LNCaP clone FGC (cell line): Measurements from ENCODE around the gene PLD3.
"Not testable (repeated sequence)": the region's sequence is repeated elsewhere in the genome, so short reads cannot be mapped to it uniquely, and the experiment has no call there.

Experiments
- DNase-seq: peaks from one replicate; pipeline ENCODE4 v3.0.0-alpha.2; 2011; ENCODE audit warnings: low read depth
- H3K4me3 ChIP-seq: 2 replicates; pipeline ENCODE4 v1.5.1; 2011; ENCODE audit warnings: mild to moderate bottlenecking, low read depth, low read length, control low read depth
- TF ChIP-seq, protein P1 (sequence below): IDR thresholded peaks from 2 replicates; pipeline ENCODE4 v1.5.1; 2012; ENCODE audit warnings: mild to moderate bottlenecking; ENCODE audit not compliant: control insufficient read depth, insufficient read depth; ENCODE audit errors: extremely low read depth

PLD3 gene

DNA sequence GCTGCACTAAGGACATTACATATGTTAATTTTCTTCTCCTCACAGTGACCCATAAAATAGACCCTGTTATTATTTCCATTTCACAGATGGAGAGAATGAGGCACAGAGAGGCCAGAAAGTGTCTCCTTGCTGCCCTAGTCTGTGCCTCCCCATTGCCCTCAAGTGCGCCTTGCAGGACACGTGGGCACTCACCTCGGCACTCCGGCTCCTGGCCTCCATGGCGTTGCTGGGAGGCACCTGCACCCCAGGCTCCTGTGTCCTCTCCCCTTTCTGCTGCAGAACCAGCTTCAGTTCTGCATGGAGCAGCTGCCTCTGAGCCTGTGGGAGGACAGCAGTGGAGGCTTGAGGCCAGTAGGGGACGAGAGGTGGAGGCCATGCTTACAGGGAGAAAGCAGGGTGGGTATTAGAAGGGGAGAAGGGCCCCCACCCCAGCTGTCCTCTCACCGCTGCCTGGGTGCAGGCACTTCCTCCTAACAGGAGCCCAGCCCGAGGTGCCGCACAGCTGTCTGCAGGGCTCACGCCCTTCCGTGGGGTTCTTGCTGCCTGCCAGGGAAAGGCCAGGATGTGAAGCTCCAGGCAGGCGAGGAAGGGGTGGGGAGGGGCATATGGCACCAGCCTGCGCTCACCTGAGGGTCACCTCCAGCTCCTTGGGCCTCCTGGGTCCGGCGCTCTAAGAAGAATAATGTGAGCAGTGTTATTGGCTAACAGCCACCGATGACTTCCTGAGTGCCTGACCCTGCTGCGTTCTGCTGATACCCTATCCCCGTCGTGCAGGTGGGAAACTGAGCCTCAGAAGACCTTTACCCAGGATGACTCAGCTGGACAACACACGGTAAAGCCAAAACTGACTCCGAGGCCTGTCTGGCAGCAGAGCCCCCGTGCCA, 59.5 kb downstream of the PLD3 start:
- TF ChIP-seq, protein P1, sequence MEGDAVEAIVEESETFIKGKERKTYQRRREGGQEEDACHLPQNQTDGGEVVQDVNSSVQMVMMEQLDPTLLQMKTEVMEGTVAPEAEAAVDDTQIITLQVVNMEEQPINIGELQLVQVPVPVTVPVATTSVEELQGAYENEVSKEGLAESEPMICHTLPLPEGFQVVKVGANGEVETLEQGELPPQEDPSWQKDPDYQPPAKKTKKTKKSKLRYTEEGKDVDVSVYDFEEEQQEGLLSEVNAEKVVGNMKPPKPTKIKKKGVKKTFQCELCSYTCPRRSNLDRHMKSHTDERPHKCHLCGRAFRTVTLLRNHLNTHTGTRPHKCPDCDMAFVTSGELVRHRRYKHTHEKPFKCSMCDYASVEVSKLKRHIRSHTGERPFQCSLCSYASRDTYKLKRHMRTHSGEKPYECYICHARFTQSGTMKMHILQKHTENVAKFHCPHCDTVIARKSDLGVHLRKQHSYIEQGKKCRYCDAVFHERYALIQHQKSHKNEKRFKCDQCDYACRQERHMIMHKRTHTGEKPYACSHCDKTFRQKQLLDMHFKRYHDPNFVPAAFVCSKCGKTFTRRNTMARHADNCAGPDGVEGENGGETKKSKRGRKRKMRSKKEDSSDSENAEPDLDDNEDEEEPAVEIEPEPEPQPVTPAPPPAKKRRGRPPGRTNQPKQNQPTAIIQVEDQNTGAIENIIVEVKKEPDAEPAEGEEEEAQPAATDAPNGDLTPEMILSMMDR = no peak
- DNase-seq = no peak
- H3K4me3 ChIP-seq = no peak overlapping the region

DNA sequence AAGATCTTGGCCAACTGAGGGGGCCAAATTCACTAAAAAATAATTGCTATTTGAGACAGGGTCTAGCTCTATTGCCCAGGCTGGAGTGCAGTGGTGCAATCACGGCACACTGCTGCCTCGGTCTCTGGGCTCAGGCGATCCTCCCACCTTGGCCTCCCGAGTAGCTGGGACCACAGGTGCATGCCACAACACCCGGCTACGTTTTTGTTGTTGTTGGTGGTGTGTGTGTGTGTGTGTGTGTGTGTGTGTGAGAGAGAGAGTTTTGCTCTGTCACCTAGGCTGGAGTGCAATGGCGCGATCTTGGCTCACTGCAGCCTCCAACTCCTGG, 60.1 kb downstream of the PLD3 start:
- H3K4me3 ChIP-seq, DNase-seq: not testable (repeated sequence)

DNA sequence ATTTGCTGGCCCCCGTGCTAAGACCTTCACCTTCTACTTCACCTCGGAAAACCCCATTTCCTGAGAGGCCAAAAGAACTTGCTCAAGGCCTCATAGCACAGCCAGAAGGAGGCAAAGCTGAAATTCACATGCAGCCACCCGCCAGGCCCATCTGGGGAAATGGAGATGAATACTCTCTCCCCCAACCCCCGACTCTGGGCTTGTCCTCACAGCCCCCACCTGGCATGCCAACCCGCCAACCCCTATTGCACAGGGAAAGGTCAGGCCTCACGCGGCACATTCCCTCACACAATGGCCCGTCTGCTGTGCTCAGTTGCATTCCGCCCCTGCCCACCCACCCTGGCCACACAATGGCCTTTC, 61.5 kb downstream of the PLD3 start:
- no peak for DNase-seq
- no peak overlapping the region for H3K4me3 ChIP-seq
- TF ChIP-seq, protein P1 = no peak

DNA sequence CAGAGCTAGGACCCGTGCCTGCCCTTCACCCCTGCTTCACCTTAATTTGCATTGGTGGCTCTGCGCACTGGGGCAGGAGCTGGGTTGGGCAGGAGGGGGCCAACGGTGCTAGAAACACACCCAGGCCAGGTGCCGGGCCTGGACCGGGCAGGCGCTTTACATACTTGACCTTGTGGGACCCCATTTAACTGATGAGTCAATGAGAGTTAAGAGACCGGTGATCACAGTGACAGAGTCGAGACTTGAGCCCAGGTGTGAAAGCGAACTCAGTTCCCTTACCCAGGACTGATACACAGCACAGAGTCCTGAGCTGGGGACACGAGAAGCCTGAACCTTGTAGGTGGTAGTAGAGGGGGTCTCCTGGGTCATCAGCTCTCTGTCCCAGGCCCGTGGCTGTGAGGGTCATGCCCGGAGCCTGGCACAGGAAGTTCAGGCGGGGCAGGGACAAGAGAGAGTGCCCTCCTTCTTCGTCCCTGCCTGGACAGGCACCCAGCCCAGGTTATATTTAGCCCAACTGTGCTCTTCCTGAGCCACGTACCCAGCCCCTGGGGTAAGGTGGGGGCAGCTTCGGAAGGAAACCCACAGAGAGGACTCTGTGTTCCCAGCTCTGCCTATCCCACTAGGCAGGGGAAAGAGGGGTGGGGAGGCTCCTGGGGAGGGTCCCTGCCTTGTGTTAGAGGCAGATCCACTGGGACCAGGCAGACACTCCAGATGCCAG, 62.8 kb downstream of the PLD3 start:
- TF ChIP-seq, protein P1 = no peak
- no peak overlapping the region for H3K4me3 ChIP-seq
- DNase-seq = no peak

DNA sequence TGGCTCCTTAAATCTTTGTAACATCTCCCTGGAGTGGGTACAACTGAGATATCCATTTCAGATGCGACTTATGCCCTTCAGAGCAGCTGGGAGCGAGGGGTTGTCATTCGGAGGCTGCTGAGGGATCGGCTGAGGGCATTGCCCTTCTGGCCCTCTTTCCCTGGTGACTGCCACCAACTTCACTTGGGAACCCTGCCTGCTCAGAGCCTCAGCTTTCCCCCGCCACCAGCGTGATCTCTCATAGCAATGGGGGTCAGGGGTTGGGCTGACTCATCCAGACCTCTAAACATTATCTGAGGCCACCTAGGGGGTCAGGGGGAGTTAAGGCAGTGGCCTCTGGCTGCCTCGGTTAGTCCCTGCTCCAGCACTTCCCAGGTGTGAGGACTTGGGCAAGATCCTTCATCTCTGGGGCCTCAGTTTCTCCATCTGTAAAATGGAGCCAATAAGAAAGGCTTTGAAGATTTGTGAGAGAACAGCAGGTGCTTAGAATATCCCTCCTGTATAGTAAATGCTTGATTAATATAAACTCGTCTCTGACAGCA, 63.5 kb downstream of the PLD3 start:
- no peak for DNase-seq
- TF ChIP-seq, protein P1 = no peak
- H3K4me3 ChIP-seq = no peak overlapping the region

DNA sequence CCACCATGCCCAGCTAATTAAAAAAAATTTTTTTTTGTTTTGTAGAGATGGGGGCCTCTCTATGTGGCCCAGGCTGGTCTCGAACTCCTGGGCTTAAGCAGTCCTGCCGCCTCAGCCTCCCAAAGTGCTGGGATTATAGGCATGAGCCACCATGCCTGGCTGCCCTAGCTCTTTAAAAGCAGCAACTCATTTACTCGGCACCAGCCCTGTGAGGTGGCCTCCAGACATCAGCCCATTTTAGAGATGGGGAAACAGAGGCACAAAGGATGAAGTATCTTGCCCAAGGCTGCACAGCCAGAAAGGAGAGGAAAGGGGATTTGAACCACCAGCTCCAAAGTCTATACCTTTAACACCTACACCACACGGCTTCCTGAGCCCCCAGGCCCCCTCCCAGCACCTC, 64.4 kb downstream of the PLD3 start:
- DNase-seq = no peak
- TF ChIP-seq, protein P1 = no peak
- no peak overlapping the region for H3K4me3 ChIP-seq

DNA sequence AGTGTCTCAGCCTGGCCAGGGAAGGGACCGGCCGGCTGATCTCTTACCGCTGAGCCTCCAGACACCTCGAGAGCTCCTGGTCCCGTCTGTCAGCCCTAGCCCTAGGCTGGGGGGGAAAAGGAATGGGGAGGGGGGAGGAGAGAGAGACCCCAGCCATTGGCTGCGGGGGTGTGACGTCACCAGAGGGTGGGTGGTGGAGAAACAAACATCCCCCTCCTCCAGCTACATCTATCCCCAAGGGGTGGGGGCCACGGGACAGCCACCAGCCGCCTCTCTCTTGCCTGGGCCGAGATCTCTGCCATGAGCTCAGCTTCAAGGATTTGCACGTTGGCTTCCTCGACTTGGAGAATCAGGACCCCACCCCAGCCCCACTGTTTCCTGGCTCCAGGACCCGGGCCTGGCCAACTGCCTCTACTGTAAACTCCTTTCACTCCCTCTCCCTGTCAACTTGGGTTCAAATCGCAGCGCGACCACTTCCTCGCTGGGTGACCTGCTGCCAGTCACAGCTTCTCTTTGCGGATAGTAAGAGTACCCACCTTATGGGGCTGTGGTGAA, 64.9 kb downstream of the PLD3 start, which contains the start of gene PRX:
Gene PRX (minus strand): TSS at position 88 of the 555 bp plus-strand sequence. CDS start 5,446 bp downstream, outside the sequence.
- DNase-seq = no peak
- TF ChIP-seq, protein P1 = no peak
- H3K4me3 ChIP-seq = no peak within 1 kb of the TSS
